ENCODE data around the gene TENT4A. TPM values are rescaled to one million over a fixed set of nuclear protein-coding genes. Genes with fewer than 3 reads are reported as not detected.

The TENT4A gene
- total RNA-seq, 1 experiment from 2014 or later = 51.7 TPM

GRCh38 chr5:6727231-6727630, 14.0 kb downstream of the TENT4A start:
- ChIA-PET POLR2A (ENCODE audit: low non-redundant PET) (no interaction called here), CTCF (no interaction called here)
- no peak for TF ChIP-seq EZH2 (IDR thresholded peaks at IDR 0.05; ENCODE audit: borderline replicate concordance, low read depth, low read length, poor library complexity, severe bottlenecking)
- TF ChIP-seq, protein P1, sequence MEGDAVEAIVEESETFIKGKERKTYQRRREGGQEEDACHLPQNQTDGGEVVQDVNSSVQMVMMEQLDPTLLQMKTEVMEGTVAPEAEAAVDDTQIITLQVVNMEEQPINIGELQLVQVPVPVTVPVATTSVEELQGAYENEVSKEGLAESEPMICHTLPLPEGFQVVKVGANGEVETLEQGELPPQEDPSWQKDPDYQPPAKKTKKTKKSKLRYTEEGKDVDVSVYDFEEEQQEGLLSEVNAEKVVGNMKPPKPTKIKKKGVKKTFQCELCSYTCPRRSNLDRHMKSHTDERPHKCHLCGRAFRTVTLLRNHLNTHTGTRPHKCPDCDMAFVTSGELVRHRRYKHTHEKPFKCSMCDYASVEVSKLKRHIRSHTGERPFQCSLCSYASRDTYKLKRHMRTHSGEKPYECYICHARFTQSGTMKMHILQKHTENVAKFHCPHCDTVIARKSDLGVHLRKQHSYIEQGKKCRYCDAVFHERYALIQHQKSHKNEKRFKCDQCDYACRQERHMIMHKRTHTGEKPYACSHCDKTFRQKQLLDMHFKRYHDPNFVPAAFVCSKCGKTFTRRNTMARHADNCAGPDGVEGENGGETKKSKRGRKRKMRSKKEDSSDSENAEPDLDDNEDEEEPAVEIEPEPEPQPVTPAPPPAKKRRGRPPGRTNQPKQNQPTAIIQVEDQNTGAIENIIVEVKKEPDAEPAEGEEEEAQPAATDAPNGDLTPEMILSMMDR (conservative IDR thresholded peaks at IDR 0.05; ENCODE audit: low read depth, low read length) = no peak
- Histone ChIP-seq H3K27ac (ENCODE audit: low read depth, low read length, poor library complexity, severe bottlenecking) (peak overlapping the region; percentile 67), H3K9me3 (ENCODE audit: low read depth, low read length, poor library complexity, severe bottlenecking) (no peaks in the 10 kb centered on the region), H3K4me3 (ENCODE audit: low read depth, low read length, poor library complexity, severe bottlenecking) (no peak overlapping the region), H3K4me1 (ENCODE audit: insufficient read depth, low read length, poor library complexity, severe bottlenecking) (peaks cover 61% of the 10 kb centered on the region), H3K27me3 (replicated peaks; ENCODE audit: insufficient read depth, low read depth, low read length, poor library complexity) (no peaks in the 10 kb centered on the region), H3K36me3 (ENCODE audit: insufficient read depth, low read length, poor library complexity, severe bottlenecking) (no peaks in the 10 kb centered on the region)
- no TSS peak for BruUV-seq (replicated peaks)
- no peak for DNase-seq (ENCODE audit: low spot score)
- intact Hi-C loops (cut with micrococcal nuclease; ENCODE audit: unreplicated experiment) = no loop called here

- CTCF ChIA-PET = interaction anchor here (1.0 kb wide), 1 partner anchor 15 kb away, joined by 3 read pairs; no protein-coding TSS in a partner anchor
- no peaks in the 10 kb centered on the region for H3K27me3 ChIP-seq (replicated peaks; ENCODE audit: insufficient read depth, low read depth, low read length, poor library complexity)
- TF ChIP-seq, protein P1 (conservative IDR thresholded peaks at IDR 0.05; ENCODE audit: low read depth, low read length) = 0 out of 2 replicates have a peak, but pooled peaks have one; percentile 14
- no peak for TF ChIP-seq EZH2 (IDR thresholded peaks at IDR 0.05; ENCODE audit: borderline replicate concordance, low read depth, low read length, poor library complexity, severe bottlenecking)
- no peaks in the 10 kb centered on the region for H3K36me3 ChIP-seq (ENCODE audit: insufficient read depth, low read length, poor library complexity, severe bottlenecking)
- peak; percentile 71 for DNase-seq (ENCODE audit: low spot score)
- H3K9me3 ChIP-seq (ENCODE audit: low read depth, low read length, poor library complexity, severe bottlenecking) = no peaks in the 10 kb centered on the region
- H3K4me3 ChIP-seq (ENCODE audit: low read depth, low read length, poor library complexity, severe bottlenecking) = no peak overlapping the region
- intact Hi-C loops (cut with micrococcal nuclease; ENCODE audit: unreplicated experiment) = no loop called here
- peak overlapping the region; percentile 67 for H3K27ac ChIP-seq (ENCODE audit: low read depth, low read length, poor library complexity, severe bottlenecking)
- POLR2A ChIA-PET (ENCODE audit: low non-redundant PET) = interaction anchor here (0.7 kb wide), 1 partner anchor 16 kb away, joined by 3 read pairs; no protein-coding TSS in a partner anchor
- H3K4me1 ChIP-seq (ENCODE audit: insufficient read depth, low read length, poor library complexity, severe bottlenecking) = peaks cover 68% of the 10 kb centered on the region
- BruUV-seq (replicated peaks) = no TSS peak
These were observed 15.0 kb downstream of the TENT4A start for GRCh38 chr5:6728011-6728794.

GRCh38 chr5:6728795-6729183, 15.6 kb downstream of the TENT4A start:
- BruUV-seq (replicated peaks) = no TSS peak
- Histone ChIP-seq H3K36me3 (ENCODE audit: insufficient read depth, low read length, poor library complexity, severe bottlenecking) (no peaks in the 10 kb centered on the region), H3K9me3 (ENCODE audit: low read depth, low read length, poor library complexity, severe bottlenecking) (no peaks in the 10 kb centered on the region), H3K27me3 (replicated peaks; ENCODE audit: insufficient read depth, low read depth, low read length, poor library complexity) (no peaks in the 10 kb centered on the region), H3K4me3 (ENCODE audit: low read depth, low read length, poor library complexity, severe bottlenecking) (no peak overlapping the region), H3K4me1 (ENCODE audit: insufficient read depth, low read length, poor library complexity, severe bottlenecking) (peaks cover 70% of the 10 kb centered on the region), H3K27ac (ENCODE audit: low read depth, low read length, poor library complexity, severe bottlenecking) (peak overlapping the region; percentile 67)
- CTCF ChIA-PET = no interaction called here
- TF ChIP-seq EZH2 (IDR thresholded peaks at IDR 0.05; ENCODE audit: borderline replicate concordance, low read depth, low read length, poor library complexity, severe bottlenecking) = no peak
- TF ChIP-seq, protein P1 (conservative IDR thresholded peaks at IDR 0.05; ENCODE audit: low read depth, low read length) = no peak
- POLR2A ChIA-PET (ENCODE audit: low non-redundant PET) = interaction anchor here (0.7 kb wide), 1 partner anchor 15 kb away, joined by 3 read pairs; no protein-coding TSS in a partner anchor
- intact Hi-C loops (cut with micrococcal nuclease; ENCODE audit: unreplicated experiment) = no loop called here
- DNase-seq (ENCODE audit: low spot score) = no peak
